IMR-90 (cell line): ENCODE data around the gene MRGPRF. TPM values are rescaled to one million over a fixed set of nuclear protein-coding genes. Genes with fewer than 3 reads are reported as not detected.
A peak's percentile ranks its signal among the peaks of the same experiment; 100 is the strongest.

ENCODE experiments used
- ATAC-seq: fragments of 200-7000 bp; cut with Tn5 transposase; 2 replicates; pipeline ENCODE4 v1.9.1; 2020; ENCODE audit warnings: low read depth, mild to moderate bottlenecking, moderate library complexity
- BruUV-seq: library from RNA; stranded (reverse); fragments of 400-500 nt; replicated peaks from 2 replicates; lab custom pipeline; 2021; lab: Mats Ljungman, UMichigan
- CTCF ChIA-PET: fragments of 300-600 bp; formaldehyde crosslinking; extraction: SDS; loops from one replicate; lab custom pipeline; 2021; ENCODE audit warnings: antibody characterized with exemption; lab: Yijun Ruan, JAX
- POLR2A ChIA-PET: fragments of 300-600 bp; sonication (Branson Sonifier 250); formaldehyde crosslinking; loops from one replicate; lab custom pipeline; 2022; ENCODE audit warnings: antibody characterized with exemption; ENCODE audit not compliant: unreplicated experiment; lab: Charles Lee
- DNase-seq: peaks from one replicate; pipeline ENCODE4 v3.0.0; 2013
- H2AFZ ChIP-seq: replicated peaks from 2 replicates; pipeline ENCODE3; 2013; ENCODE audit warnings: low read length, mild to moderate bottlenecking; ENCODE audit not compliant: poor library complexity
- H2AK5ac ChIP-seq: 2 replicates; pipeline ENCODE4 v1.6.1; 2013; ENCODE audit warnings: low read depth, low read length, inconsistent platforms
- H2AK9ac ChIP-seq: replicated peaks from 2 replicates; pipeline ENCODE3; 2013; ENCODE audit warnings: mild to moderate bottlenecking, low read depth, low read length, moderate library complexity; ENCODE audit not compliant: poor library complexity
- H2BK120ac ChIP-seq: 2 replicates; pipeline ENCODE4 v1.6.1; 2013; ENCODE audit warnings: low read depth, low read length, inconsistent platforms
- H2BK15ac ChIP-seq: 3 replicates; pipeline ENCODE4 v1.6.1; 2013; ENCODE audit warnings: low read depth, low read length, inconsistent platforms
- H2BK20ac ChIP-seq: 2 replicates; pipeline ENCODE4 v1.6.1; 2013; ENCODE audit warnings: low read depth, mild to moderate bottlenecking, inconsistent platforms, low read length, moderate library complexity
- H2BK5ac ChIP-seq: 2 replicates; pipeline ENCODE4 v1.6.1; 2013; ENCODE audit warnings: mild to moderate bottlenecking, low read depth, low read length, inconsistent platforms; ENCODE audit not compliant: poor library complexity, severe bottlenecking
- H3K14ac ChIP-seq: replicated peaks from 2 replicates; pipeline ENCODE4 v1.6.1; 2013; ENCODE audit warnings: low read depth, low read length, inconsistent platforms
- H3K18ac ChIP-seq: 2 replicates; pipeline ENCODE4 v1.6.1; 2013; ENCODE audit warnings: low read depth, low read length, control low read depth
- H3K23ac ChIP-seq: 2 replicates; pipeline ENCODE4 v1.6.1; 2013; ENCODE audit warnings: low read depth, low read length, inconsistent platforms
- H3K27ac ChIP-seq: 2 replicates; pipeline ENCODE4 v1.5.1; 2013; ENCODE audit warnings: mild to moderate bottlenecking, control low read depth, low read length; ENCODE audit not compliant: insufficient read depth
- H3K27me3 ChIP-seq: 2 replicates; pipeline ENCODE4 v1.6.1; 2013; ENCODE audit warnings: low read length; ENCODE audit not compliant: control insufficient read depth, insufficient read depth
- H3K36me3 ChIP-seq: 2 replicates; pipeline ENCODE4 v1.6.1; 2013; ENCODE audit warnings: low read length, mixed read lengths; ENCODE audit not compliant: control insufficient read depth, insufficient read depth
- H3K4ac ChIP-seq: 2 replicates; pipeline ENCODE4 v1.6.1; 2013; ENCODE audit warnings: low read depth, low read length, inconsistent platforms
- H3K4me1 ChIP-seq: 2 replicates; pipeline ENCODE4 v1.6.1; 2013; ENCODE audit warnings: low read length, mixed read lengths; ENCODE audit not compliant: control insufficient read depth, insufficient read depth
- H3K4me2 ChIP-seq: 2 replicates; pipeline ENCODE4 v1.6.1; 2013; ENCODE audit warnings: low read depth, mild to moderate bottlenecking, control low read depth, low read length, moderate library complexity
- H3K4me3 ChIP-seq: 2 replicates; pipeline ENCODE4 v1.5.1; 2013; ENCODE audit warnings: low read depth, mild to moderate bottlenecking, control low read depth, low read length, moderate library complexity; ENCODE audit not compliant: insufficient read depth
- H3K56ac ChIP-seq: 2 replicates; pipeline ENCODE4 v1.6.1; 2013; ENCODE audit warnings: low read length, inconsistent platforms; ENCODE audit not compliant: insufficient read depth; ENCODE audit errors: extremely low read depth
- H3K79me1 ChIP-seq, 2 experiments: 2 replicates each; pipeline ENCODE4 v1.6.1; 2013; ENCODE audit warnings: low read length in 2 of 2, inconsistent platforms in 1 of 2, low read depth in 1 of 2
- H3K9ac ChIP-seq: 2 replicates; pipeline ENCODE4 v1.6.1; 2013; ENCODE audit warnings: low read depth, low read length, control low read depth
- H3K9me1 ChIP-seq: 2 replicates; pipeline ENCODE4 v1.6.1; 2013; ENCODE audit warnings: low read length, inconsistent platforms; ENCODE audit not compliant: insufficient read depth
- H3K9me3 ChIP-seq: 2 replicates; pipeline ENCODE4 v1.6.1; 2013; ENCODE audit warnings: low read length; ENCODE audit not compliant: control insufficient read depth, insufficient read depth
- H4K20me1 ChIP-seq: 2 replicates; pipeline ENCODE4 v1.6.1; 2013; ENCODE audit warnings: low read length, inconsistent platforms; ENCODE audit not compliant: insufficient read depth
- H4K5ac ChIP-seq: 2 replicates; pipeline ENCODE4 v1.6.1; 2013; ENCODE audit warnings: mild to moderate bottlenecking, low read depth, low read length, control low read depth
- H4K8ac ChIP-seq, 2 experiments: 2 replicates each; pipeline ENCODE4 v1.6.1; 2013; ENCODE audit warnings: low read depth in 2 of 2, low read length in 2 of 2, control low read depth in 1 of 2, inconsistent platforms in 1 of 2
- H4K91ac ChIP-seq: 2 replicates; pipeline ENCODE4 v1.6.1; 2013; ENCODE audit warnings: low read depth, low read length, inconsistent platforms; ENCODE audit not compliant: insufficient read depth
- BHLHE40 ChIP-seq: fragments of 150-350 bp; IDR thresholded peaks from 2 replicates; pipeline ENCODE4 v1.6.1; 2016; ENCODE audit warnings: mild to moderate bottlenecking, low read depth, low read length
- CEBPB ChIP-seq: IDR thresholded peaks from 2 replicates; pipeline ENCODE4 v1.6.1; 2012; ENCODE audit warnings: low read depth, low read length, improper control_type of control experiment
- CHD1 ChIP-seq: IDR thresholded peaks from 2 replicates; pipeline ENCODE4 v1.6.1; 2012; ENCODE audit warnings: low read depth, low read length, improper control_type of control experiment
- FOS ChIP-seq: fragments of 150-350 bp; IDR thresholded peaks from 2 replicates; pipeline ENCODE4 v1.6.1; 2016; ENCODE audit warnings: low read depth, low read length
- MAFK ChIP-seq: IDR thresholded peaks from 2 replicates; pipeline ENCODE4 v1.6.1; 2012; ENCODE audit warnings: low read depth, low read length, improper control_type of control experiment
- MAZ ChIP-seq: IDR thresholded peaks from 2 replicates; pipeline ENCODE4 v1.6.1; 2012; ENCODE audit warnings: low read depth, mild to moderate bottlenecking, low read length, improper control_type of control experiment, moderate library complexity, borderline replicate concordance
- MXI1 ChIP-seq: IDR thresholded peaks from 2 replicates; pipeline ENCODE4 v1.6.1; 2012; ENCODE audit warnings: low read depth, mild to moderate bottlenecking, low read length, moderate library complexity, borderline replicate concordance
- NFE2L2 ChIP-seq: fragments of 150-350 bp; IDR thresholded peaks from 2 replicates; pipeline ENCODE4 v1.6.1; 2016; ENCODE audit warnings: low read depth, mild to moderate bottlenecking, low read length
- POLR2A ChIP-seq: IDR thresholded peaks from 2 replicates; pipeline ENCODE4 v1.6.1; 2012; ENCODE audit warnings: mild to moderate bottlenecking, low read depth, low read length
- RCOR1 ChIP-seq: IDR thresholded peaks from 2 replicates; pipeline ENCODE4 v1.6.1; 2012; ENCODE audit warnings: mild to moderate bottlenecking, low read length, improper control_type of control experiment; ENCODE audit not compliant: insufficient replicate concordance
- RFX5 ChIP-seq: IDR thresholded peaks from 2 replicates; pipeline ENCODE4 v1.8.0; 2012; ENCODE audit warnings: low read depth, mild to moderate bottlenecking, low read length, moderate library complexity
- SMC3 ChIP-seq: fragments of 150-350 bp; IDR thresholded peaks from 2 replicates; pipeline ENCODE4 v1.6.1; 2016; ENCODE audit warnings: low read depth, mild to moderate bottlenecking, antibody characterized with exemption, low read length, moderate library complexity
- WGBS, 2 experiments: methylation state at CpG; one replicate each; pipeline versions ENCODE4 v1.1.5 to v1.1.7; 2013; ENCODE audit warnings: missing lambda C conversion rate in 2 of 2; ENCODE audit not compliant: insufficient read length in 1 of 2; ENCODE audit errors: extremely low coverage in 2 of 2; 5-methylcytosine and 5-hydroxymethylcytosine counted together
- dilution Hi-C: fragments of 300-500 bp; cut with HindIII; formaldehyde crosslinking; loops from one replicate; pipeline ENCODE4 v1.14.3; 2018; ENCODE audit warnings: low sequenced_read_pairs; ENCODE audit not compliant: unreplicated experiment
- in situ Hi-C: fragments of 300-500 bp; cut with MboI; formaldehyde crosslinking; loops from 3 replicates; pipeline ENCODE4 v1.14.3; 2019; ENCODE audit warnings: low sequenced_read_pairs, inconsistent platforms, mixed read lengths
- intact Hi-C: fragments of 100-400 bp; cut with micrococcal nuclease; formaldehyde crosslinking; loops from 2 replicates; pipeline ENCODE4 v1.10.0; 2022
- polyA plus RNA-seq, 3 experiments: library from polyadenylated mRNA; depleted of rRNA; stranded (reverse); fragments of >200 nt; gene quantifications; 2 replicates each; pipeline ENCODE4 v1.2.3, GENCODE V29; 2012; ENCODE audit warnings: low replicate concordance in 1 of 3
- total RNA-seq: library from RNA; depleted of rRNA; stranded (reverse); fragments of >200 nt; gene quantifications from 2 replicates; pipeline ENCODE4 v1.2.3, GENCODE V29; 2012
- TF ChIP-seq, protein P1 (sequence below): fragments of 150-350 bp; IDR thresholded peaks from 2 replicates; pipeline ENCODE4 v1.6.1; 2016; ENCODE audit warnings: low read depth, mild to moderate bottlenecking, low read length, moderate library complexity, borderline replicate concordance
- TF ChIP-seq, protein P2 (sequence below): conservative IDR thresholded peaks from 2 replicates; pipeline ENCODE4 v1.5.1; 2012; ENCODE audit warnings: mild to moderate bottlenecking, low read depth, low read length, improper control_type of control experiment

Gene MRGPRF
- total and polyA plus RNA-seq, 2 of the 4 experiments (the other 2 are of a cell fraction) = 6.3 to 28.8 TPM

DNA sequence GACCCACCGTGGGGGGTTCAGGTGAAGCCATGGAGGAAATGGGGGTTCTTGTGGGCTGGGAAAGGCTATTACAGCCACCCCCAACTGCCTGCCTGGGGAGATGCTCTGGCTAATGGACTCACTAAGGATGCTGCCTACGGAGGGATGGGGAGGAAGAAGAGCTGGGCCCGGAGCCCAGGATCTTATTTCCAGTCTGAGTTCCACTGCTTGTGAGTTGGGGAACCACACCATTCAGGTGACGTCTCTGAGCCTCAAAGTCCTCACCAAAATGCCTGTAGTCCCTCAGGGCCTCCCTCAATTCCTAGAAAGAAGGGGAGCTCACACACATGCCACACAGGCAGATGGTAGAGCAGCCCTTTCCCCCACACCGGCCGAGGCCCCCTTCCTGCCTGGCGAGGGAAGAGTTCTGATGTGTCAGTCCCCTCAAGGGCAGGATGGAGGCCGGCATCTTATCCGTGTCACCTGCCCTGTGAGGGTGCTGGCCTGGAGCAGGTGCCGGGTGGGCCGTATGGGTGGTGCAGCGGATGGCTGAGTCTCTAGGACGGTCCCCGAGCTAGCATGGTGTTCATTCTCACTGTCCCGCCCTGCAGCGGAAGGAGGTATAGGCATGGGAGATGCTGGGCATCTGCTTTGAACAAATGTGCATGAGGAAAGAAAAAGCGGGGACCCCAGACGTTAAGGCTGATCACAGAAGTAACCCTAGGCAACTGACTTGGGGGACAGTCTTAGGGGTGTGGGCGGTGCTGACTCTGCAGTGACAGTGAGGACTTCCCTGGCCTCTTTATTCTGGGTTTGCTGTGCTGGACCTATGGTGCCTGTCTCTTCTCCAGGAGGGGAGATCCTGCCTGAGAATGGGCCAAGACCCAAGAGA, 15.7 kb downstream of the MRGPRF start:
- dilution Hi-C loops = no loop called here
- in situ Hi-C loops = no loop called here
- no peak overlapping the region for H3K27ac ChIP-seq
- H3K14ac ChIP-seq = no peak overlapping the region
- peaks cover 10% of the 10 kb centered on the region; the same call in 1 of the 2 replicates for H3K9me1 ChIP-seq
- H2BK20ac ChIP-seq = no peak overlapping the region
- H3K23ac ChIP-seq = no peak overlapping the region
- WGBS, 2 experiments = 88% methylated on average over 12 of the region's 19 CpGs; no CpG with 5 or more reads in 1 of the 2 experiments
- POLR2A ChIA-PET = no interaction called here
- H3K27me3 ChIP-seq = peaks cover 18% of the 10 kb centered on the region
- no peaks in the 10 kb centered on the region for H3K9me3 ChIP-seq
- H4K8ac ChIP-seq = no peak overlapping the region
- no peak for DNase-seq
- no peak overlapping the region for H2AK9ac ChIP-seq
- no peak overlapping the region for H3K56ac ChIP-seq
- no TSS peak for BruUV-seq
- H2BK120ac ChIP-seq = no peak overlapping the region
- peaks cover 2% of the 10 kb centered on the region; the same call in 1 of the 2 replicates for H3K36me3 ChIP-seq
- no peak overlapping the region for H3K9ac ChIP-seq
- H3K4me2 ChIP-seq = no peak overlapping the region
- intact Hi-C loops = no loop called here
- no peaks in the 10 kb centered on the region for H4K20me1 ChIP-seq
- no peaks in the 10 kb centered on the region; a peak in 1 of 4 replicates for H3K79me1 ChIP-seq
- no peak overlapping the region for H3K18ac ChIP-seq
- no peak overlapping the region for H4K5ac ChIP-seq
- H2AFZ ChIP-seq = no peak overlapping the region
- 0 out of 2 replicates have a peak overlapping the region, but pooled peaks have one; percentile 6 for H2AK5ac ChIP-seq
- CTCF ChIA-PET = no interaction called here
- ATAC-seq = no peak
- no peak overlapping the region for H2BK15ac ChIP-seq
- no peak overlapping the region for H3K4me3 ChIP-seq
- H2BK5ac ChIP-seq = no peak overlapping the region
- H3K4me1 ChIP-seq = peaks cover 23% of the 10 kb centered on the region
- no peak overlapping the region for H4K91ac ChIP-seq
- no peak overlapping the region for H3K4ac ChIP-seq
- TF ChIP-seq CEBPB (no peak), CHD1 (no peak), RCOR1 (no peak), NFE2L2 (no peak), RFX5 (no peak), FOS (no peak), POLR2A (no peak), MXI1 (no peak), BHLHE40 (no peak), SMC3 (no peak), MAFK (no peak), MAZ (no peak)
- TF ChIP-seq, protein P1, sequence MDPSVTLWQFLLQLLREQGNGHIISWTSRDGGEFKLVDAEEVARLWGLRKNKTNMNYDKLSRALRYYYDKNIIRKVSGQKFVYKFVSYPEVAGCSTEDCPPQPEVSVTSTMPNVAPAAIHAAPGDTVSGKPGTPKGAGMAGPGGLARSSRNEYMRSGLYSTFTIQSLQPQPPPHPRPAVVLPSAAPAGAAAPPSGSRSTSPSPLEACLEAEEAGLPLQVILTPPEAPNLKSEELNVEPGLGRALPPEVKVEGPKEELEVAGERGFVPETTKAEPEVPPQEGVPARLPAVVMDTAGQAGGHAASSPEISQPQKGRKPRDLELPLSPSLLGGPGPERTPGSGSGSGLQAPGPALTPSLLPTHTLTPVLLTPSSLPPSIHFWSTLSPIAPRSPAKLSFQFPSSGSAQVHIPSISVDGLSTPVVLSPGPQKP = no peak
- TF ChIP-seq, protein P2, sequence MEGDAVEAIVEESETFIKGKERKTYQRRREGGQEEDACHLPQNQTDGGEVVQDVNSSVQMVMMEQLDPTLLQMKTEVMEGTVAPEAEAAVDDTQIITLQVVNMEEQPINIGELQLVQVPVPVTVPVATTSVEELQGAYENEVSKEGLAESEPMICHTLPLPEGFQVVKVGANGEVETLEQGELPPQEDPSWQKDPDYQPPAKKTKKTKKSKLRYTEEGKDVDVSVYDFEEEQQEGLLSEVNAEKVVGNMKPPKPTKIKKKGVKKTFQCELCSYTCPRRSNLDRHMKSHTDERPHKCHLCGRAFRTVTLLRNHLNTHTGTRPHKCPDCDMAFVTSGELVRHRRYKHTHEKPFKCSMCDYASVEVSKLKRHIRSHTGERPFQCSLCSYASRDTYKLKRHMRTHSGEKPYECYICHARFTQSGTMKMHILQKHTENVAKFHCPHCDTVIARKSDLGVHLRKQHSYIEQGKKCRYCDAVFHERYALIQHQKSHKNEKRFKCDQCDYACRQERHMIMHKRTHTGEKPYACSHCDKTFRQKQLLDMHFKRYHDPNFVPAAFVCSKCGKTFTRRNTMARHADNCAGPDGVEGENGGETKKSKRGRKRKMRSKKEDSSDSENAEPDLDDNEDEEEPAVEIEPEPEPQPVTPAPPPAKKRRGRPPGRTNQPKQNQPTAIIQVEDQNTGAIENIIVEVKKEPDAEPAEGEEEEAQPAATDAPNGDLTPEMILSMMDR = no peak
